K562 (cell line): ENCODE results near the gene GABBR1. TPM values are rescaled to one million over a fixed set of nuclear protein-coding genes. Genes with fewer than 3 reads are reported as not detected.

Source experiments
- SRF ChIP-seq, 2 experiments: fragments of 250-450, 450-650 bp in 1 of 2; sonication (Bioruptor Pico) in 1 of 2; sonication (generic) in 1 of 2; formaldehyde crosslinking; IDR thresholded peaks; 2 replicates each; pipeline versions ENCODE4 v1.5.0 to v1.5.1; 2020 to 2022; ENCODE audit warnings: mild to moderate bottlenecking in 1 of 2, missing genetic modification reagents in 1 of 2
- THRAP3 ChIP-seq: fragments of 450-650 bp; IDR thresholded peaks from 2 replicates; pipeline ENCODE4 v1.6.1; 2016; ENCODE audit warnings: mild to moderate bottlenecking, inconsistent platforms, borderline replicate concordance
- polyA plus RNA-seq, 8 experiments: library from polyadenylated mRNA; depleted of rRNA in 4 of 8; stranded (reverse) in 5 of 8; unstranded in 3 of 8; fragments of >200 nt; fragmentation: Nextera tagmentation in 2 of 8; fragmentation: Illumina TruSeq in 1 of 8; extraction: Ambion mirVana in 2 of 8; extraction: Trizol in 1 of 8; gene quantifications; 2 replicates each; pipeline versions ENCODE4 v1.2.1 to v1.2.3, GENCODE V29; 2011 to 2014; ENCODE audit warnings: inconsistent platforms in 1 of 8, missing spikeins in 1 of 8
- total RNA-seq, 7 experiments: library from RNA; depleted of rRNA in 6 of 7; stranded (reverse); fragments of >200 nt in 6 of 7; fragmentation: Illumina TruSeq in 2 of 7; extraction: Trizol in 2 of 7; gene quantifications; 2 replicates each; pipeline versions ENCODE4 v1.2.1 to v1.2.3, GENCODE V29; 2011 to 2021; ENCODE audit warnings: low replicate concordance in 1 of 7
- TF ChIP-seq, protein P1 (sequence below): sonication (generic); formaldehyde crosslinking; IDR thresholded peaks from 2 replicates; pipeline ENCODE4 v1.8.0; 2022; ENCODE audit warnings: mild to moderate bottlenecking, low read depth, missing genetic modification reagents
- TF ChIP-seq, protein P2 (sequence below): fragments of 450-650 bp; IDR thresholded peaks from 2 replicates; pipeline ENCODE4 v1.6.1; 2018; ENCODE audit warnings: mild to moderate bottlenecking, low read depth; ENCODE audit not compliant: partially characterized antibody
- TF ChIP-seq, protein P3 (sequence below): fragments of 450-650 bp; IDR thresholded peaks from 2 replicates; pipeline ENCODE4 v1.6.1; 2016; ENCODE audit warnings: mild to moderate bottlenecking, moderate library complexity
- TF ChIP-seq, protein P4 (sequence below), 3 experiments: fragments of 200-800 bp in 1 of 3; fragments of 250-450 bp in 1 of 3; fragments of 450-650 bp in 1 of 3; sonication (Bioruptor Pico) in 1 of 3; sonication (Bioruptor generic) in 1 of 3; formaldehyde crosslinking in 1 of 3; IDR thresholded peaks; 2 replicates each; pipeline versions ENCODE4 v1.6.1 to v1.8.0; 2016 to 2022; ENCODE audit warnings: mild to moderate bottlenecking in 2 of 3, missing genetic modification characterization in 2 of 3, missing compliant biosample characterization in 1 of 3, moderate library complexity in 1 of 3

The GABBR1 gene
- total and polyA plus RNA-seq, 9 of the 15 experiments (the other 6 are each of a cell fraction or from before 2014, with no cell fraction given): 2.2 to 48.3 (median 20.8) TPM

DNA sequence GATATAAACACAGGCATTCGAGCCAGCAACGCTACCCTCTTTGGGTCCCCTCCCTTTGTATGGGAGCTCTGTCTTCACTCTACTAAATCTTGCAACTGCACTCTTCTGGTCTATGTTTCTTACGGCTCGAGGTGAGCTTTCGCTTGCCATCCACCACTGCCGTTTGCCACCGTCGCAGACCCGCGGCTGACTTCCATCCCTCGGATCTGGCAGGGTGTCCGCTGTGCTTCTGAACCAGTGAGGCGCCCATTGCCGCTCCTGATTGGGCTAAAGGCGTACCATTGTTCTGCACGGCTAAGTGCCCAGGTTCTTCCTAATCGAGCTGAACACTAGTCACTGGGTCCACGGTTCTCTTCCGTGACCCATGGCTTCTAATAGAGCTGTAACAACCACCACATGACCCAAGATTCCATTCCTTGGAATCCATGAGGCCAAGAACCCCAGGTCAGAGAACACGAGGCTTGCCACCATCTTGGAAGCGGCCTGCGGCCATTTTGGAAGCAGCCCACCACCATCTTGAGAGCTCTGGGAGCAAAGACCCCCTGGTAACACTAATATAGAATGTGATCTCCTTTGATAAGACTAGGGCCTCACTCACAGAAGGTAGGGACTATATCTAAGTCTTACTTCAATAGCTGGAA, 74.4 kb downstream of the GABBR1 start (continued):
- TF ChIP-seq, protein P1, sequence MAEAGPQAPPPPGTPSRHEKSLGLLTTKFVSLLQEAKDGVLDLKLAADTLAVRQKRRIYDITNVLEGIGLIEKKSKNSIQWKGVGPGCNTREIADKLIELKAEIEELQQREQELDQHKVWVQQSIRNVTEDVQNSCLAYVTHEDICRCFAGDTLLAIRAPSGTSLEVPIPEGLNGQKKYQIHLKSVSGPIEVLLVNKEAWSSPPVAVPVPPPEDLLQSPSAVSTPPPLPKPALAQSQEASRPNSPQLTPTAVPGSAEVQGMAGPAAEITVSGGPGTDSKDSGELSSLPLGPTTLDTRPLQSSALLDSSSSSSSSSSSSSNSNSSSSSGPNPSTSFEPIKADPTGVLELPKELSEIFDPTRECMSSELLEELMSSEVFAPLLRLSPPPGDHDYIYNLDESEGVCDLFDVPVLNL (CRISPR knock-in tag): no peak
- TF ChIP-seq THRAP3 (no peak), SRF (CRISPR knock-in tag; IDR thresholded peaks at IDR 0.05) (no peak)
- TF ChIP-seq, protein P2, sequence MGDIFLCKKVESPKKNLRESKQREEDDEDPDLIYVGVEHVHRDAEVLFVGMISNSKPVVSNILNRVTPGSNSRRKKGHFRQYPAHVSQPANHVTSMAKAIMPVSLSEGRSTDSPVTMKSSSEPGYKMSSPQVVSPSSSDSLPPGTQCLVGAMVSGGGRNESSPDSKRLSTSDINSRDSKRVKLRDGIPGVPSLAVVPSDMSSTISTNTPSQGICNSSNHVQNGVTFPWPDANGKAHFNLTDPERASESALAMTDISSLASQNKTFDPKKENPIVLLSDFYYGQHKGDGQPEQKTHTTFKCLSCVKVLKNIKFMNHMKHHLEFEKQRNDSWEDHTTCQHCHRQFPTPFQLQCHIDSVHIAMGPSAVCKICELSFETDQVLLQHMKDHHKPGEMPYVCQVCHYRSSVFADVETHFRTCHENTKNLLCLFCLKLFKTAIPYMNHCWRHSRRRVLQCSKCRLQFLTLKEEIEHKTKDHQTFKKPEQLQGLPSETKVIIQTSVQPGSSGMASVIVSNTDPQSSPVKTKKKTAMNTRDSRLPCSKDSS: no peak
- TF ChIP-seq, protein P3, sequence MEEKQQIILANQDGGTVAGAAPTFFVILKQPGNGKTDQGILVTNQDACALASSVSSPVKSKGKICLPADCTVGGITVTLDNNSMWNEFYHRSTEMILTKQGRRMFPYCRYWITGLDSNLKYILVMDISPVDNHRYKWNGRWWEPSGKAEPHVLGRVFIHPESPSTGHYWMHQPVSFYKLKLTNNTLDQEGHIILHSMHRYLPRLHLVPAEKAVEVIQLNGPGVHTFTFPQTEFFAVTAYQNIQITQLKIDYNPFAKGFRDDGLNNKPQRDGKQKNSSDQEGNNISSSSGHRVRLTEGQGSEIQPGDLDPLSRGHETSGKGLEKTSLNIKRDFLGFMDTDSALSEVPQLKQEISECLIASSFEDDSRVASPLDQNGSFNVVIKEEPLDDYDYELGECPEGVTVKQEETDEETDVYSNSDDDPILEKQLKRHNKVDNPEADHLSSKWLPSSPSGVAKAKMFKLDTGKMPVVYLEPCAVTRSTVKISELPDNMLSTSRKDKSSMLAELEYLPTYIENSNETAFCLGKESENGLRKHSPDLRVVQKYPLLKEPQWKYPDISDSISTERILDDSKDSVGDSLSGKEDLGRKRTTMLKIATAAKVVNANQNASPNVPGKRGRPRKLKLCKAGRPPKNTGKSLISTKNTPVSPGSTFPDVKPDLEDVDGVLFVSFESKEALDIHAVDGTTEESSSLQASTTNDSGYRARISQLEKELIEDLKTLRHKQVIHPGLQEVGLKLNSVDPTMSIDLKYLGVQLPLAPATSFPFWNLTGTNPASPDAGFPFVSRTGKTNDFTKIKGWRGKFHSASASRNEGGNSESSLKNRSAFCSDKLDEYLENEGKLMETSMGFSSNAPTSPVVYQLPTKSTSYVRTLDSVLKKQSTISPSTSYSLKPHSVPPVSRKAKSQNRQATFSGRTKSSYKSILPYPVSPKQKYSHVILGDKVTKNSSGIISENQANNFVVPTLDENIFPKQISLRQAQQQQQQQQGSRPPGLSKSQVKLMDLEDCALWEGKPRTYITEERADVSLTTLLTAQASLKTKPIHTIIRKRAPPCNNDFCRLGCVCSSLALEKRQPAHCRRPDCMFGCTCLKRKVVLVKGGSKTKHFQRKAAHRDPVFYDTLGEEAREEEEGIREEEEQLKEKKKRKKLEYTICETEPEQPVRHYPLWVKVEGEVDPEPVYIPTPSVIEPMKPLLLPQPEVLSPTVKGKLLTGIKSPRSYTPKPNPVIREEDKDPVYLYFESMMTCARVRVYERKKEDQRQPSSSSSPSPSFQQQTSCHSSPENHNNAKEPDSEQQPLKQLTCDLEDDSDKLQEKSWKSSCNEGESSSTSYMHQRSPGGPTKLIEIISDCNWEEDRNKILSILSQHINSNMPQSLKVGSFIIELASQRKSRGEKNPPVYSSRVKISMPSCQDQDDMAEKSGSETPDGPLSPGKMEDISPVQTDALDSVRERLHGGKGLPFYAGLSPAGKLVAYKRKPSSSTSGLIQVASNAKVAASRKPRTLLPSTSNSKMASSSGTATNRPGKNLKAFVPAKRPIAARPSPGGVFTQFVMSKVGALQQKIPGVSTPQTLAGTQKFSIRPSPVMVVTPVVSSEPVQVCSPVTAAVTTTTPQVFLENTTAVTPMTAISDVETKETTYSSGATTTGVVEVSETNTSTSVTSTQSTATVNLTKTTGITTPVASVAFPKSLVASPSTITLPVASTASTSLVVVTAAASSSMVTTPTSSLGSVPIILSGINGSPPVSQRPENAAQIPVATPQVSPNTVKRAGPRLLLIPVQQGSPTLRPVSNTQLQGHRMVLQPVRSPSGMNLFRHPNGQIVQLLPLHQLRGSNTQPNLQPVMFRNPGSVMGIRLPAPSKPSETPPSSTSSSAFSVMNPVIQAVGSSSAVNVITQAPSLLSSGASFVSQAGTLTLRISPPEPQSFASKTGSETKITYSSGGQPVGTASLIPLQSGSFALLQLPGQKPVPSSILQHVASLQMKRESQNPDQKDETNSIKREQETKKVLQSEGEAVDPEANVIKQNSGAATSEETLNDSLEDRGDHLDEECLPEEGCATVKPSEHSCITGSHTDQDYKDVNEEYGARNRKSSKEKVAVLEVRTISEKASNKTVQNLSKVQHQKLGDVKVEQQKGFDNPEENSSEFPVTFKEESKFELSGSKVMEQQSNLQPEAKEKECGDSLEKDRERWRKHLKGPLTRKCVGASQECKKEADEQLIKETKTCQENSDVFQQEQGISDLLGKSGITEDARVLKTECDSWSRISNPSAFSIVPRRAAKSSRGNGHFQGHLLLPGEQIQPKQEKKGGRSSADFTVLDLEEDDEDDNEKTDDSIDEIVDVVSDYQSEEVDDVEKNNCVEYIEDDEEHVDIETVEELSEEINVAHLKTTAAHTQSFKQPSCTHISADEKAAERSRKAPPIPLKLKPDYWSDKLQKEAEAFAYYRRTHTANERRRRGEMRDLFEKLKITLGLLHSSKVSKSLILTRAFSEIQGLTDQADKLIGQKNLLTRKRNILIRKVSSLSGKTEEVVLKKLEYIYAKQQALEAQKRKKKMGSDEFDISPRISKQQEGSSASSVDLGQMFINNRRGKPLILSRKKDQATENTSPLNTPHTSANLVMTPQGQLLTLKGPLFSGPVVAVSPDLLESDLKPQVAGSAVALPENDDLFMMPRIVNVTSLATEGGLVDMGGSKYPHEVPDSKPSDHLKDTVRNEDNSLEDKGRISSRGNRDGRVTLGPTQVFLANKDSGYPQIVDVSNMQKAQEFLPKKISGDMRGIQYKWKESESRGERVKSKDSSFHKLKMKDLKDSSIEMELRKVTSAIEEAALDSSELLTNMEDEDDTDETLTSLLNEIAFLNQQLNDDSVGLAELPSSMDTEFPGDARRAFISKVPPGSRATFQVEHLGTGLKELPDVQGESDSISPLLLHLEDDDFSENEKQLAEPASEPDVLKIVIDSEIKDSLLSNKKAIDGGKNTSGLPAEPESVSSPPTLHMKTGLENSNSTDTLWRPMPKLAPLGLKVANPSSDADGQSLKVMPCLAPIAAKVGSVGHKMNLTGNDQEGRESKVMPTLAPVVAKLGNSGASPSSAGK: peak; percentile 21; the same call in 1 of the 2 replicates
- TF ChIP-seq, protein P4, sequence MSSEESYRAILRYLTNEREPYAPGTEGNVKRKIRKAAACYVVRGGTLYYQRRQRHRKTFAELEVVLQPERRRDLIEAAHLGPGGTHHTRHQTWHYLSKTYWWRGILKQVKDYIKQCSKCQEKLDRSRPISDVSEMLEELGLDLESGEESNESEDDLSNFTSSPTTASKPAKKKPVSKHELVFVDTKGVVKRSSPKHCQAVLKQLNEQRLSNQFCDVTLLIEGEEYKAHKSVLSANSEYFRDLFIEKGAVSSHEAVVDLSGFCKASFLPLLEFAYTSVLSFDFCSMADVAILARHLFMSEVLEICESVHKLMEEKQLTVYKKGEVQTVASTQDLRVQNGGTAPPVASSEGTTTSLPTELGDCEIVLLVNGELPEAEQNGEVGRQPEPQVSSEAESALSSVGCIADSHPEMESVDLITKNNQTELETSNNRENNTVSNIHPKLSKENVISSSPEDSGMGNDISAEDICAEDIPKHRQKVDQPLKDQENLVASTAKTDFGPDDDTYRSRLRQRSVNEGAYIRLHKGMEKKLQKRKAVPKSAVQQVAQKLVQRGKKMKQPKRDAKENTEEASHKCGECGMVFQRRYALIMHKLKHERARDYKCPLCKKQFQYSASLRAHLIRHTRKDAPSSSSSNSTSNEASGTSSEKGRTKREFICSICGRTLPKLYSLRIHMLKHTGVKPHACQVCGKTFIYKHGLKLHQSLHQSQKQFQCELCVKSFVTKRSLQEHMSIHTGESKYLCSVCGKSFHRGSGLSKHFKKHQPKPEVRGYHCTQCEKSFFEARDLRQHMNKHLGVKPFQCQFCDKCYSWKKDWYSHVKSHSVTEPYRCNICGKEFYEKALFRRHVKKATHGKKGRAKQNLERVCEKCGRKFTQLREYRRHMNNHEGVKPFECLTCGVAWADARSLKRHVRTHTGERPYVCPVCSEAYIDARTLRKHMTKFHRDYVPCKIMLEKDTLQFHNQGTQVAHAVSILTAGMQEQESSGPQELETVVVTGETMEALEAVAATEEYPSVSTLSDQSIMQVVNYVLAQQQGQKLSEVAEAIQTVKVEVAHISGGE (CRISPR knock-in tag; IDR thresholded peaks at IDR 0.05): peak in 1 of 3 experiments; percentile 57; a peak in 1 of 6 replicates
